ENCODE measurements around the gene ATG16L2. TPM values are rescaled to one million over a fixed set of nuclear protein-coding genes. Genes with fewer than 3 reads are reported as not detected.
A peak's percentile ranks its signal among the peaks of the same experiment; 100 is the strongest.

The ATG16L2 gene
- total RNA-seq, 6 donors from 2014 or later, result 39.5 to 354 (median 86.4) TPM

- DNase-seq (no peak), ATAC-seq (ENCODE audit: low FRiP score in 2 of 2) (no peak)
- TF ChIP-seq EP300 (IDR thresholded peaks at IDR 0.05) (no peak), POLR2AphosphoS5 (IDR thresholded peaks at IDR 0.05) (no peak), POLR2A (IDR thresholded peaks at IDR 0.05) (no peak)
- TF ChIP-seq, protein P1, sequence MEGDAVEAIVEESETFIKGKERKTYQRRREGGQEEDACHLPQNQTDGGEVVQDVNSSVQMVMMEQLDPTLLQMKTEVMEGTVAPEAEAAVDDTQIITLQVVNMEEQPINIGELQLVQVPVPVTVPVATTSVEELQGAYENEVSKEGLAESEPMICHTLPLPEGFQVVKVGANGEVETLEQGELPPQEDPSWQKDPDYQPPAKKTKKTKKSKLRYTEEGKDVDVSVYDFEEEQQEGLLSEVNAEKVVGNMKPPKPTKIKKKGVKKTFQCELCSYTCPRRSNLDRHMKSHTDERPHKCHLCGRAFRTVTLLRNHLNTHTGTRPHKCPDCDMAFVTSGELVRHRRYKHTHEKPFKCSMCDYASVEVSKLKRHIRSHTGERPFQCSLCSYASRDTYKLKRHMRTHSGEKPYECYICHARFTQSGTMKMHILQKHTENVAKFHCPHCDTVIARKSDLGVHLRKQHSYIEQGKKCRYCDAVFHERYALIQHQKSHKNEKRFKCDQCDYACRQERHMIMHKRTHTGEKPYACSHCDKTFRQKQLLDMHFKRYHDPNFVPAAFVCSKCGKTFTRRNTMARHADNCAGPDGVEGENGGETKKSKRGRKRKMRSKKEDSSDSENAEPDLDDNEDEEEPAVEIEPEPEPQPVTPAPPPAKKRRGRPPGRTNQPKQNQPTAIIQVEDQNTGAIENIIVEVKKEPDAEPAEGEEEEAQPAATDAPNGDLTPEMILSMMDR (IDR thresholded peaks at IDR 0.05), result no peak
- WGBS, 2 donors, result 90 to 94% methylated on average over 14 of the region's 14 CpGs
- no peak overlapping the region for H3K27ac ChIP-seq
- no peaks in the 10 kb centered on the region for H3K9me3 ChIP-seq
- H3K36me3 ChIP-seq, result peaks cover 5 to 59% (median 40%) of the 10 kb centered on the region in 4 donors
- H3K4me3 ChIP-seq, result no peak overlapping the region
- no peaks in the 10 kb centered on the region for H3K27me3 ChIP-seq
- peaks cover 0 to 2% (median 1%) of the 10 kb centered on the region in 4 donors for H3K4me1 ChIP-seq
Observed at GRCh38 chr11:72842653-72843330, 28.6 kb downstream of the ATG16L2 start.

DNA sequence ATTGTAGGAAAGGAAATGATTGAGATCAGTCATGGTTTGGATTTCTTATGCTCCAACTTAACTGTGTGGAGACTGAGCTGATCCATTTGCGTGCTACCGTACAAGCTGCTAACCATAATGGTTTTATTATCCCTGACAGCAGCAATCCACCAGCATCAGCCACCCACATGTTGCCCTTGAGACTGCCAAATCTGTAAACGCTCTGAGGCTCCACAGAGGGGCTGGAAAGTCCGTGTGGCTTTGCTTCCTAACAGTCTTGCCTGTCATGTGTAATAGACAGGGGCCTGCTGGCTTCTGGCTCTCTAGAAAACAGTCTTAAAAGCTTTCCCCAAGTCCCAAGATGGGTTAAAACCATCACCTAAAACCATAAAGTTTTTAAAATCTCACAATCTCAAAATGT, 30.1 kb downstream of the ATG16L2 start:
- 80 to 82% methylated on average over 4 of the region's 4 CpGs for WGBS, 2 donors
- Histone ChIP-seq H3K27ac (peak overlapping the region in 1 of 4 donors; percentile 28), H3K36me3 (peaks cover 5 to 50% (median 38%) of the 10 kb centered on the region in 4 donors), H3K9me3 (no peaks in the 10 kb centered on the region), H3K4me3 (no peak overlapping the region), H3K4me1 (peaks cover 0 to 4% (median 0%) of the 10 kb centered on the region in 4 donors), H3K27me3 (no peaks in the 10 kb centered on the region)
- ATAC-seq (ENCODE audit: low FRiP score in 2 of 2) (no peak), DNase-seq (no peak)
- TF ChIP-seq POLR2AphosphoS5 (IDR thresholded peaks at IDR 0.05), result peak in 1 of 2 donors; percentile 23
- TF ChIP-seq, protein P1 (IDR thresholded peaks at IDR 0.05), result no peak

DNA sequence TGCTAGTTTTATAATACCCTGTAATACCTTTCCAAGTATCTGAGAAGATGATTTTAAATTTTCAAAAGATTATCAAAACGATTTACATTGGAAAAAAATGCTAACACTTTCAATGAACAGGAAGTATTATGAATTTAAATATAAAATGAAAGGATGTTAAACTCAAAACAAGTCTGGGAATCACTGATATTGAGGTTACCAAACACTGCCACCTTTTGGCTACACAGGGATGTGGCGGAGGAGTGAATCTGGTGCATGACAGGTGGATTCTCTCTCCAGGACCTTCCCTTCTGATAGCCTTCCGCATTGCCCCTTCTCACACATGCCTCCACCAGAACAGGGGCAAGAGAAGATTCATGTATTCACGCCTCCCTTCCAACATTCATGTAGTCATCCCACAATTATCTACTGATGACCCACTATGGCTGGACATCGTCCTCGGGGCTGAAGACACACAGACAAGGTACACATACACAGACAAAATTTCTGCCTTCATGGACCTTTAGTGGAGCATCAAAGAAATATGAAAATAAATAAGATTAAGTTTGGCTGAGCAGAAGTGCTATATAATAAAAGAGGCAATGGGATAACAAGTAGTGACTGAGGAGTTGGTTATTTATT, 34.7 kb downstream of the ATG16L2 start:
- H3K4me1 ChIP-seq, result peaks cover 0 to 4% (median 0%) of the 10 kb centered on the region in 4 donors
- ATAC-seq (ENCODE audit: low FRiP score in 2 of 2) (no peak), DNase-seq (no peak)
- H3K27ac ChIP-seq, result no peak overlapping the region
- no peak overlapping the region for H3K4me3 ChIP-seq
- H3K27me3 ChIP-seq, result no peaks in the 10 kb centered on the region
- WGBS, 2 donors, result 68 to 73% methylated on average over 6 of the region's 6 CpGs
- TF ChIP-seq EP300 (IDR thresholded peaks at IDR 0.05) (no peak), POLR2A (IDR thresholded peaks at IDR 0.05) (no peak), POLR2AphosphoS5 (IDR thresholded peaks at IDR 0.05) (no peak)
- TF ChIP-seq, protein P1 (IDR thresholded peaks at IDR 0.05), result peak; percentile 9 to 63 (median 46)
- H3K9me3 ChIP-seq, result no peaks in the 10 kb centered on the region
- peaks cover 0 to 9% (median 5%) of the 10 kb centered on the region in 4 donors for H3K36me3 ChIP-seq

DNA sequence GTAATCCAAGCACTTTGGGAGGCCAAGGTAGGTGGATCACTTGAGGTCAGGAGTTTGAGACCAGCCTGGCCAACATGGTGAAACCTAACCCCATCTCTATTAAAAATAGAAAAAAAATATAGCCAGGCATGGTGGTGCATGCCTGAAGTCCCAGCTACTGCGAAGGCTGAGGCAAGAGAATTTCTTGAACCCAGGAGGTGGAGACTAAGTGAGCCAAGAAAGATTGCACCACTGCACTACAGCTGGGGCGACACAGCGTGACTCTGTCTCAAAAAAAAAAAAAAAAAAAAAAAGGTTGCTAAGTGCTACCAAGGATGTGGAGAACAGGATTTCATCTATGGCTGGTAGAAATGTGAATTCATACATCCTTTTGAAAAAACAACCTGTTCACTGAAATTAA, 36.6 kb downstream of the ATG16L2 start:
- 71 to 74% methylated on average over 3 of the region's 3 CpGs for WGBS, 2 donors
- Histone ChIP-seq H3K4me1 (peaks cover 0 to 4% (median under 1%) of the 10 kb centered on the region in 4 donors), H3K36me3 (peaks cover 0 to 6% (median 2%) of the 10 kb centered on the region in 4 donors), H3K9me3 (no peaks in the 10 kb centered on the region), H3K27me3 (no peaks in the 10 kb centered on the region), H3K27ac (no peak overlapping the region), H3K4me3 (no peak overlapping the region)
- ATAC-seq (ENCODE audit: low FRiP score in 2 of 2) (no peak), DNase-seq (no peak)
- no peak for TF ChIP-seq EP300 (IDR thresholded peaks at IDR 0.05)
- TF ChIP-seq, protein P1 (IDR thresholded peaks at IDR 0.05), result no peak
- no peak for TF ChIP-seq POLR2AphosphoS5 (IDR thresholded peaks at IDR 0.05)
- no peak for TF ChIP-seq POLR2A (IDR thresholded peaks at IDR 0.05)

Data from upper lobe of left lung (tissue), 6 donors.